ENCODE data around the gene MAPKAPK5.
"Not testable (repeated sequence)": the region's sequence is repeated elsewhere in the genome, so short reads cannot be mapped to it uniquely, and the experiment has no call there.

The MAPKAPK5 gene, protein sequence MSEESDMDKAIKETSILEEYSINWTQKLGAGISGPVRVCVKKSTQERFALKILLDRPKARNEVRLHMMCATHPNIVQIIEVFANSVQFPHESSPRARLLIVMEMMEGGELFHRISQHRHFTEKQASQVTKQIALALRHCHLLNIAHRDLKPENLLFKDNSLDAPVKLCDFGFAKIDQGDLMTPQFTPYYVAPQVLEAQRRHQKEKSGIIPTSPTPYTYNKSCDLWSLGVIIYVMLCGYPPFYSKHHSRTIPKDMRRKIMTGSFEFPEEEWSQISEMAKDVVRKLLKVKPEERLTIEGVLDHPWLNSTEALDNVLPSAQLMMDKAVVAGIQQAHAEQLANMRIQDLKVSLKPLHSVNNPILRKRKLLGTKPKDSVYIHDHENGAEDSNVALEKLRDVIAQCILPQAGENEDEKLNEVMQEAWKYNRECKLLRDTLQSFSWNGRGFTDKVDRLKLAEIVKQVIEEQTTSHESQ

DNA sequence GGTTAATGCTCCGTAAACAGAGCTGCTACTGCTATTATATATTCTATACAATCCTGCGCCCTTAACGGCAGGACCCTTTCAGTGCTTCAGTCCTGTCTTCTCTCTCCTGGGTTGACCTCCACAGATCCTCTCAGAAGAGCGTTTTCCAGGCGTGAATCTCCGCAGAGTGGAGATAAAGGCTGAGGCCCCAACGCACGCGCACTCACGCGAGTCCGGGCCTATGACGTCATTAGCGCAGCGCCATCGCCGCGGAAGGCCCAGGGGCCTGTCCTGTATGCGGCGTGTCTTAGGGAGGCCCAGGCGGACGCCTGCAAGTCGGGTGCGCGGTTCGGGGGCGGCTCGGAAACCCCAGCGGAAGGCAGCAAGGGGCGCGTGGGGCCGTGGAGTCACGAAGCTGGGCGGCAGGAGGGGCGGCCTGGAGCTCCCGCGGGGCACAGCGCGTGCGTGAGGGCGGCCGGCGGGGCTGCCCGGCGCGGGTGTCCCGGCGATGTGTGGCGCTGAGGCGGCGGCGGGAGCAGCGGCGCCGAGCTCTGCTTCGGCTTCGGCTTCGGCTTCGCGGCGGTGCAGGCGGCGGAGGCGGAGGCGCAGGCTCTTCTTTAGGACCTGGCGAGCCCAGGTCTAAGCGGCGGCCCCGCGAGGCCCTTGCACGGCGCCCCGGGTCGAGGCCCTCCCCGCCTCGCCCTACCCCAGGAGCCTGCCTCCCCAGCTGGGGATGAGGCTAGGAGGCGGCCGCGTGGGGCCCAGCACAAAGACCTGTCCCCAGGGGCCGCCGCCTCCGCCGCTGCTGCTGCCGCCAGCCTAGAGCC lies at the start of gene MAPKAPK5:
Gene MAPKAPK5, plus strand, starts transcription at position 479 of the 806 bp plus-strand sequence. CDS start 506 bp downstream, outside the sequence.
- DNase-seq: peak; percentile 97

DNA sequence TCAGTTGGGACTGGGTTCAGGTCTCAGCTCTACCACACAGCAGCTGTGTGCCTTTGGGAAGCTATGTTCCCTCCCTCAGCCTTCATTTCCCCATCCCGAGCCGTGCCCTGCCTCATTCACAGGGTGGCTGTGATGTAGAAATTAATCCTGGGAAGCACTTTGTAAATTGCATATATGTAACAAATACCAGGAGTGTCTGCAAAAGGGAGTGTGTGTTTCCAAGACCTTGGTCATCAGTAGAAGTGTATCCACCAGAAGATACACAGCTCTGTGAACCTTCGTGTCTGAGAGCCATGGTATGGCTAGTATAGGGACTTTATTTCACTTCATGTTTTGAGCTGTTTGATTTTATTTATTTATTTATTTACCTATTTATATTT lies 49.2 kb upstream of the MAPKAPK5 start:
- DNase-seq: no peak

- DNase-seq: no peak
Observed at GRCh38 chr12:111798182-111798581, 43.8 kb upstream of the MAPKAPK5 start.

DNA sequence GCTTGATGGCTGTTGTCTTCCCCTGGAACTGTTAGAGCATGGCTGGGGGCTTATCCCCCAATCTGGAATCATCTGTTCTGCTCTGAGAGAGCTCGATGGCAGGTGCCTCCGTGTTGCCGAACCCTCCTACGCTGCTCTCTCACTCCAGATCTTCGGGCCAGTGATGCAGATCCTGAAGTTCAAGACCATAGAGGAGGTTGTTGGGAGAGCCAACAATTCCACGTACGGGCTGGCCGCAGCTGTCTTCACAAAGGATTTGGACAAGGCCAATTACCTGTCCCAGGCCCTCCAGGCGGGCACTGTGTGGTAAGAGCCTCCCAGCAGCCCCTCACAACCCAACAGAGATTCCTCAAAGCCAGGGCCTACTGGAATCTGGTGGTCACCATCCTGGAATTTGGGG lies 42.3 kb upstream of the MAPKAPK5 start:
- DNase-seq: no peak

DNA sequence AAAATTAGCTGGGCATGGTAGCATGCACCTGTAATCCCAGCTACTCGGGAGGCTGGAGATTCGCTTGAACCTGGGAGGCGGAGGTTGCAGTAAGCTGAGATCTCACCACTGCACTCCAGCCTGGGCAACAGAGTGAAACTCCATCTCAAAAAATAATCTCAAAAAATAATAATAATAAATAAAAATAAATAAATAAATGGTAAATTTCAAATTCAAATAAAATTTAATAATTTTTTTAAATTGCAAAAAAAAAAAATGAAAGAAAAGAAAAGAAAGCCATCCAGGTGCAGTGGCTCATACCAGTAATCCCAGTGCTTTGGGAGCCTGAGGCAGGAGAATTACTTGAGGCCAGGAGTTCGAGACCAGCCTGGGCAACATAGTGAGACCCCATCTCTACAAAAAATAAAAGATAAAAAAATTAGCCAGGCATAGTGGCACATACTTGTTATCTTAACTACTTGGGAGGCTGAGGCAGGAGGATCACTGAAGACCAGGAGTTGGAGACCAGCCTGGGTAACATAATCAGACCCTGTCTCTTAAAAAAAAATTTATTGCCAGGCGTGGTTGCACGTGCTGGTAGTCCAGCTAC lies 38.9 kb upstream of the MAPKAPK5 start:
- DNase-seq: no peak

DNA sequence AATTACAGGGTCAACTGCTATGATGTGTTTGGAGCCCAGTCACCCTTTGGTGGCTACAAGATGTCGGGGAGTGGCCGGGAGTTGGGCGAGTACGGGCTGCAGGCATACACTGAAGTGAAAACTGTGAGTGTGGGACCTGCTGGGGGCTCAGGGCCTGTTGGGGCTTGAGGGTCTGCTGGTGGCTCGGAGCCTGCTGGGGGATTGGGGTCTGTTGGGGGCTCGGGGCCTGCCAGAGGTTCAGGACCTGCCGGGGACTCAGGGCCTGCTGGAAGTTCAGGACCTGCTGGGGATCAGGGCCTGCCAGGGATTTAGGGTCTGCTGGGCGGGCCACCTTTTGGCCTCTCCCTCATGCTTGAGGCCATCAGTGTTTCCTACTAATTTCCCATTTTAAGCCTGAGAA lies 38.2 kb upstream of the MAPKAPK5 start:
- no peak for DNase-seq

GRCh38 chr12:111806304-111806703 lies 35.7 kb upstream of the MAPKAPK5 start:
- DNase-seq: no peak

DNA sequence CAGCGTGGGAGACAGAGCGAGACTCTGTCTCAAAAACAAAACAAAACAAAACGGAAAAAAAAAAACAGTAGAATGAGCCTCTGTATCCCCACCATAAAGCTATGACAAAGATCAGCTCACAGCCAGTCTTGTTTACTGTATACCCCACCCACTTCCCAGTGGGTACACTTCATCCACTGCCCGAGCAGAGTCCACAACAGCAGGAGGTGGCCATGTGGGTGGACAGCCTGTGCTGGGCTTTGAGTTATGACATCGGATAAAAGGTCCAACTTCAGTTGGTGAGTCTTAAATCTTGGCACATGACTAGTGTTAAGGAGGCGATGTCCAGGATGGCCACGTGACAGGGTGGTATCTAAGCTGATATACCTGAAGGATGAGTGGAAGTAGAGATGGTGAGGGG lies 34.8 kb upstream of the MAPKAPK5 start:
- DNase-seq: no peak

DNA sequence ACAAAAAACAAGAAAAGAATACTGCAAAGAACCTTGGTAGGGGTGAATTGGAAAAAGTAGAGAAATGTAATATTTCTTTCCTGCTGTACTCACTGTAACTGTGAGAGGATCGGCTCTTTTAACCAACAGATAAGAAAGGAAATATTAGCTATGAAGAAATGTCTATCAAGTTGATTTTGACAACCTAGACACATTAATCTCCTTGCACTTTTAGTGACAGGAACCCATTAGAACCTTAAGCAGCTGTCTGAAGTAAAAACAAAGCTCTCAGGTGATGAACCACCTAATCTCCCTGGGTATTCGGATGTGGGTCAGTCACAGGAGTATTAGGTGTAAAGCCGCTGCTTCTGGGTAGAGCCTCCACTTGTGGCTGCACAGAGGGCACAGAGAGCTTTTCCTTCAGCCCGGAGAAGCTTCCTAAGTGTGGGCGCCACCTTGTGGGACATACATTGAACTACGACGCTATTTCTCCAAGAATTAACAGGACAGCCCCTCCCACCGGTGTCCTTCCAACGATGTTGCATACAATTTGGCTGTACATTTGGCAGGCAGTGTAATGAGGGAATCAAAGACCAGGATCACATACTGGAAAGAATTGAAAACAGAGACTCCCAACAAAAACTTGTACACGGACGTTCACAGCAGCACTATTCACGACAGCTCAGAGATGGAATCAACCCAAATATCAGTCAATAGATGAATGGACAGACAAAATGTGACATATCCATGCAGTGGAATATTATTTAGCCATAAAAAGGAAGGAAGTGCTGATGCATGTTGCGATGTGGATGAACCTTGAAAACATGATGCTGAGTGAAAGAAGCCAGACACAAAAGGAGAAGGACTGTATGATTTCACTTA lies 28.9 kb upstream of the MAPKAPK5 start:
- DNase-seq: peak; percentile 92

GRCh38 chr12:111816065-111816615 lies 25.9 kb upstream of the MAPKAPK5 start:
- no peak for DNase-seq

GRCh38 chr12:111816898-111817297 lies 25.1 kb upstream of the MAPKAPK5 start:
- not testable (repeated sequence) for DNase-seq

- no peak for DNase-seq
Observed at GRCh38 chr12:111818340-111818739, 23.7 kb upstream of the MAPKAPK5 start.

- DNase-seq: peak; percentile 82
Observed at GRCh38 chr12:111819191-111820158, 22.6 kb upstream of the MAPKAPK5 start.

- not testable (repeated sequence) for DNase-seq
Observed at GRCh38 chr12:111820828-111821227, 21.2 kb upstream of the MAPKAPK5 start.

GRCh38 chr12:111822886-111823285 lies 19.1 kb upstream of the MAPKAPK5 start:
- no peak for DNase-seq

DNA sequence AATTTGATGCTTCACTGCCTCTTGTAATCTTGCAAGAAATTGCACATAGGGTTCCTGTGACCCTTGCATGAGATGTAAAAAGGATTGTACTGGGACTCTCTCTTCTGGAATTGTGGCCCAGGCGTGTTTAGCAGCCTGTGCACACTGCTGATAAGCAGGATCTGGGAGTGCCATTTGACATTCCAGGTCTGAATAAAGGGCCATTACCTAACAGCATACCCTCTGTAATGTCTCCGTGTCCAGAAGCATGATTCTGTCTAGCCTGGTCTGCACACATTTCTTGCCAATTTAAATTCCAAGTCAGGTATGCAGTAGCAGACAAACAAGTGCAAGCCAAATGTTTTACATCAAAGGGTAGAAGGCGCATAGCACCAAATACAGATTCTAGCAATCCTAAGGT lies 18.1 kb upstream of the MAPKAPK5 start:
- DNase-seq: no peak

- peak; percentile 27 for DNase-seq
Observed at GRCh38 chr12:111824312-111824711, 17.7 kb upstream of the MAPKAPK5 start.

GRCh38 chr12:111825509-111825908 lies 16.5 kb upstream of the MAPKAPK5 start:
- DNase-seq: no peak

GRCh38 chr12:111826316-111826715 lies 15.7 kb upstream of the MAPKAPK5 start:
- no peak for DNase-seq

- DNase-seq: no peak
Observed at GRCh38 chr12:111826992-111827391, 15.0 kb upstream of the MAPKAPK5 start.

- no peak for DNase-seq
Observed at GRCh38 chr12:111827907-111828306, 14.1 kb upstream of the MAPKAPK5 start.

Measured in NCI-H69 (cell line).